Activated CD8-positive, alpha-beta T cell treated with anti-CD3 and anti-CD28 coated beads for 36 hours (primary cell): ENCODE results near the gene HSP90AB1. TPM values are rescaled to one million over a fixed set of nuclear protein-coding genes. Genes with fewer than 3 reads are reported as not detected.

Source experiments
- ATAC-seq: fragments of 200-7000 bp; cut with Tn5 transposase; one replicate; pipeline ENCODE4 v1.10.0; 2021; ENCODE audit warnings: mild to moderate bottlenecking, moderate library complexity
- CTCF ChIA-PET: fragments of 350-600 bp; sonication (Branson Sonifier 250); formaldehyde crosslinking; loops from one replicate; lab custom pipeline; 2021; ENCODE audit warnings: antibody characterized with exemption; lab: Charles Lee
- POLR2A ChIA-PET: fragments of 350-600 bp; sonication (Branson Sonifier 250); formaldehyde crosslinking; loops from one replicate; lab custom pipeline; 2021; ENCODE audit warnings: antibody characterized with exemption; lab: Charles Lee
- DNase-seq: peaks from one replicate; pipeline ENCODE4 v3.0.0-alpha.2; 2020
- H3K27ac Mint-ChIP-seq: one replicate; pipeline ENCODE4 v1.8.0; 2021; ENCODE audit warnings: mild to moderate bottlenecking, mixed read lengths
- H3K27me3 Mint-ChIP-seq: one replicate; pipeline ENCODE4 v1.8.0; 2021; ENCODE audit warnings: mixed read lengths
- H3K36me3 Mint-ChIP-seq: one replicate; pipeline ENCODE4 v1.8.0; 2021; ENCODE audit warnings: low read depth, mixed read lengths
- H3K4me1 Mint-ChIP-seq: one replicate; pipeline ENCODE4 v1.8.0; 2021; ENCODE audit warnings: low read depth, mixed read lengths
- H3K4me3 Mint-ChIP-seq: one replicate; pipeline ENCODE4 v1.8.0; 2021; ENCODE audit warnings: mild to moderate bottlenecking, moderate library complexity, mixed read lengths
- H3K9me3 Mint-ChIP-seq: one replicate; pipeline ENCODE4 v1.8.0; 2021; ENCODE audit warnings: mixed read lengths
- CTCF ChIP-seq: fragments of 200-600 bp; IDR thresholded peaks from one replicate; pipeline ENCODE4 v1.8.0; 2022; ENCODE audit warnings: antibody characterized with exemption, mild to moderate bottlenecking
- intact Hi-C: fragments of 100-400 bp; cut with micrococcal nuclease; formaldehyde crosslinking; loops from one replicate; pipeline ENCODE4 v1.10.0; 2022
- total RNA-seq, 2 experiments: library from RNA; stranded (reverse); gene quantifications; one replicate each; pipeline ENCODE4 v1.2.3, GENCODE V29; 2021

Gene HSP90AB1
- total RNA-seq, 2 experiments from 2014 or later = 2,124 to 2,130 TPM

GRCh38 chr6:44222486-44223318 lies 24.2 kb upstream of the HSP90AB1 start:
- ATAC-seq (peak; percentile 2), DNase-seq (peak; percentile 27)
- POLR2A ChIA-PET = interaction anchor here (0.6 to 7.7 kb wide), 4 partner anchors 13 to 1579 kb away, joined by 4 to 131 read pairs (median 39); partner anchors contain the start of genes HSP90AB1 and SLC35B2
- Mint-ChIP-seq H3K27ac (peak overlapping the region; percentile 48), H3K27me3 (peaks cover 6% of the 10 kb centered on the region), H3K4me1 (peaks cover 52% of the 10 kb centered on the region), H3K9me3 (no peaks in the 10 kb centered on the region), H3K4me3 (peak overlapping the region; percentile 89), H3K36me3 (peaks cover 21% of the 10 kb centered on the region)
- CTCF ChIA-PET = interaction anchor here (0.6 to 7.1 kb wide), 9 partner anchors 11 to 50 kb away, joined by 3 to 52 read pairs (median 10); partner anchors contain the start of gene HSP90AB1
- no peak for TF ChIP-seq CTCF
- intact Hi-C loops = no loop called here

GRCh38 chr6:44223319-44224028 lies 23.4 kb upstream of the HSP90AB1 start, which contains the start of gene SLC29A1:
Gene SLC29A1 (plus strand): TSS chr6:44223595. CDS start chr6:44227314, 3,719 bp downstream.
- Mint-ChIP-seq H3K27ac (peak within 1 kb of the TSS; percentile 85), H3K27me3 (peaks cover 1% of the 10 kb centered on the region), H3K4me3 (peak within 1 kb of the TSS; percentile 89), H3K9me3 (no peaks in the 10 kb centered on the region), H3K4me1 (peaks cover 47% of the 10 kb centered on the region), H3K36me3 (peaks cover 21% of the 10 kb centered on the region)
- intact Hi-C loops = no loop called here
- ChIA-PET POLR2A (interaction anchor here (0.6 to 7.7 kb wide), 6 partner anchors 12 to 1580 kb away, joined by 4 to 131 read pairs (median 16); partner anchors contain the start of genes HSP90AB1 and SLC35B2), CTCF (interaction anchor here (0.6 to 7.1 kb wide), 18 partner anchors 10 to 450 kb away, joined by 3 to 52 read pairs (median 4); partner anchors contain the start of genes AARS2 and HSP90AB1)
- ATAC-seq = peak; percentile 71
- TF ChIP-seq CTCF = no peak
- DNase-seq = peak; percentile 88

- Mint-ChIP-seq H3K27ac (peak overlapping the region; percentile 85), H3K36me3 (peaks cover 25% of the 10 kb centered on the region), H3K9me3 (no peaks in the 10 kb centered on the region), H3K27me3 (no peaks in the 10 kb centered on the region), H3K4me1 (peaks cover 41% of the 10 kb centered on the region), H3K4me3 (peak overlapping the region; percentile 89)
- intact Hi-C loops = no loop called here
- ATAC-seq (peak; percentile 18), DNase-seq (peak; percentile 53)
- ChIA-PET CTCF (interaction anchor here (0.7 to 7.1 kb wide), 23 partner anchors 10 to 451 kb away, joined by 3 to 52 read pairs (median 3); partner anchors contain the start of genes AARS2 and HSP90AB1), POLR2A (interaction anchor here (1.0 to 7.7 kb wide), 7 partner anchors 12 to 106 kb away, joined by 3 to 131 read pairs (median 7); partner anchors contain the start of genes HSP90AB1 and SLC35B2)
- no peak for TF ChIP-seq CTCF
Measured at GRCh38 chr6:44224029-44224964, 22.6 kb upstream of the HSP90AB1 start.

- peak overlapping the region; percentile 89 for H3K4me3 Mint-ChIP-seq
- no peak for DNase-seq
- no peaks in the 10 kb centered on the region for H3K27me3 Mint-ChIP-seq
- ChIA-PET POLR2A (interaction anchor here (0.6 to 7.7 kb wide), 7 partner anchors 11 to 82 kb away, joined by 3 to 131 read pairs (median 7); partner anchors contain the start of genes HSP90AB1 and SLC35B2), CTCF (interaction anchor here (0.7 to 7.1 kb wide), 16 partner anchors 10 to 452 kb away, joined by 3 to 52 read pairs (median 4); no protein-coding TSS in a partner anchor)
- peaks cover 31% of the 10 kb centered on the region for H3K36me3 Mint-ChIP-seq
- ATAC-seq = no peak
- intact Hi-C loops = no loop called here
- no peak for TF ChIP-seq CTCF
- no peak overlapping the region for H3K27ac Mint-ChIP-seq
- no peaks in the 10 kb centered on the region for H3K9me3 Mint-ChIP-seq
- H3K4me1 Mint-ChIP-seq = peaks cover 38% of the 10 kb centered on the region
Measured at GRCh38 chr6:44224965-44225305, 22.0 kb upstream of the HSP90AB1 start.
